HG03457 (cell line): ENCODE results near the gene FAM117B.

Experiments
- ATAC-seq: cut with Tn5 transposase; IDR thresholded peaks from one replicate; pipeline ENCODE4 v1.9.1; 2021; ENCODE audit warnings: moderate number of reproducible peaks; ENCODE audit not compliant: unreplicated experiment

FAM117B gene

GRCh38 chr2:202634556-202635427, at the start of gene FAM117B:
TSS of gene FAM117B (plus strand) at chr2:202634969. CDS start at chr2:202635188, 219 bp downstream.
- peak; percentile 82 for ATAC-seq

GRCh38 chr2:202588647-202589581, 45.9 kb upstream of the FAM117B start:
- ATAC-seq = no peak

- no peak for ATAC-seq
Observed at GRCh38 chr2:202589582-202589949, 45.2 kb upstream of the FAM117B start.

- no peak for ATAC-seq
Observed at GRCh38 chr2:202592566-202592965, 42.2 kb upstream of the FAM117B start.

GRCh38 chr2:202599105-202599504, 35.7 kb upstream of the FAM117B start:
- no peak for ATAC-seq

GRCh38 chr2:202599911-202600310, 34.9 kb upstream of the FAM117B start:
- ATAC-seq = no peak

- ATAC-seq = no peak
Observed at GRCh38 chr2:202604699-202605098, 30.1 kb upstream of the FAM117B start.

- ATAC-seq = no peak
Observed at GRCh38 chr2:202605174-202605573, 29.6 kb upstream of the FAM117B start.

GRCh38 chr2:202608142-202608852, 26.5 kb upstream of the FAM117B start:
- ATAC-seq = no peak

- ATAC-seq = peak; percentile 85
Observed at GRCh38 chr2:202609381-202610145, 25.2 kb upstream of the FAM117B start.

GRCh38 chr2:202610380-202610779, 24.4 kb upstream of the FAM117B start:
- no peak for ATAC-seq

GRCh38 chr2:202612145-202612544, 22.6 kb upstream of the FAM117B start:
- no peak for ATAC-seq

GRCh38 chr2:202613479-202613878, 21.3 kb upstream of the FAM117B start:
- no peak for ATAC-seq

GRCh38 chr2:202624133-202624532, 10.6 kb upstream of the FAM117B start:
- ATAC-seq = no peak

GRCh38 chr2:202627042-202627441, 7.7 kb upstream of the FAM117B start:
- ATAC-seq = no peak

- ATAC-seq = no peak
Observed at GRCh38 chr2:202628646-202629198, 6.0 kb upstream of the FAM117B start.

GRCh38 chr2:202632682-202633290, 2.0 kb upstream of the FAM117B start:
- no peak for ATAC-seq

- no peak for ATAC-seq
Observed at GRCh38 chr2:202633470-202633869, 1.3 kb upstream of the FAM117B start.

- ATAC-seq = peak; percentile 59
Observed at GRCh38 chr2:202635428-202636212, 851 bp downstream of the FAM117B start.
